HepG2 (cell line): ENCODE results near the gene DNM3. TPM values are rescaled to one million over a fixed set of nuclear protein-coding genes. Genes with fewer than 3 reads are reported as not detected.

Experiments used
- ATAC-seq: fragments of 200-7000 bp; cut with Tn5 transposase; 3 replicates; pipeline ENCODE4 v1.9.1; 2020; ENCODE audit warnings: mild to moderate bottlenecking, moderate library complexity
- BruUV-seq: library from RNA; stranded (reverse); fragments of 400-500 nt; replicated peaks from 2 replicates; lab custom pipeline; 2021; lab: Mats Ljungman, UMichigan
- CTCF ChIA-PET: fragments of 300-600 bp; formaldehyde crosslinking; extraction: SDS; loops from one replicate; lab custom pipeline; 2021; ENCODE audit warnings: low total read pairs, inconsistent platforms, low intra/inter-chr PET ratio; lab: Yijun Ruan, JAX
- POLR2A ChIA-PET: fragments of 350-600 bp; sonication (Branson Sonifier 250); formaldehyde crosslinking; loops from one replicate; lab custom pipeline; 2020; ENCODE audit warnings: antibody characterized with exemption, inconsistent platforms; lab: Yijun Ruan, JAX
- DNase-seq: peaks from one replicate; pipeline ENCODE4 v3.0.0-alpha.2; 2015; ENCODE audit warnings: low spot score
- FAIRE-seq: peaks from 3 replicates; lab custom pipeline; 2011; peaks lifted over from hg19 to GRCh38; lab: Jason Lieb, UNC
- H2AFZ ChIP-seq: one replicate; pipeline ENCODE4 v1.6.1; 2011; ENCODE audit warnings: low read length, inconsistent platforms
- H3K27ac ChIP-seq: fragments of 300-600 bp; 3 replicates; pipeline ENCODE4 v1.8.0; 2011; ENCODE audit warnings: mixed run types, mild to moderate bottlenecking, mixed read lengths, low read length, inconsistent platforms; ENCODE audit not compliant: insufficient read depth; ENCODE audit errors: extremely low read length
- H3K27me3 ChIP-seq, 2 experiments: fragments of 200-600 bp in 1 of 2; 2 replicates in 1 of 2; 3 replicates in 1 of 2; pipeline versions ENCODE4 v1.6.0 to v1.8.0; 2011; ENCODE audit warnings: low read length in 2 of 2, mild to moderate bottlenecking in 2 of 2, moderate library complexity in 2 of 2, inconsistent platforms in 1 of 2; ENCODE audit not compliant: insufficient read depth in 2 of 2, control insufficient read depth in 1 of 2
- H3K36me3 ChIP-seq, 2 experiments: fragments of 200-600 bp in 1 of 2; replicated peaks in 1 of 2; 2 replicates in 1 of 2; 3 replicates in 1 of 2; pipeline versions ENCODE4 v1.5.1 to v1.8.0; 2011; ENCODE audit warnings: low read length in 2 of 2, inconsistent platforms in 1 of 2; ENCODE audit not compliant: insufficient read depth in 2 of 2, control insufficient read depth in 1 of 2
- H3K4me1 ChIP-seq: 2 replicates; pipeline ENCODE4 v1.5.1; 2012; ENCODE audit warnings: low read length, inconsistent platforms; ENCODE audit not compliant: insufficient read depth
- H3K4me2 ChIP-seq: 2 replicates; pipeline ENCODE4 v1.6.0; 2011; ENCODE audit warnings: low read depth, low read length, inconsistent platforms
- H3K4me3 ChIP-seq, 3 experiments: fragments of 200-600 bp in 1 of 3; sonication (generic), shearing (Covaris generic) in 1 of 3; replicated peaks in 1 of 3; 2 replicates each; pipeline ENCODE4 v1.5.1; 2011 to 2016; ENCODE audit warnings: low read length in 3 of 3, inconsistent platforms in 2 of 3, low read depth in 2 of 3, mild to moderate bottlenecking in 2 of 3, control low read depth in 1 of 3, mixed read lengths in 1 of 3; ENCODE audit not compliant: insufficient read depth in 1 of 3
- H3K79me2 ChIP-seq: one replicate; pipeline ENCODE4 v1.6.1; 2011; ENCODE audit warnings: low read length, inconsistent platforms; ENCODE audit not compliant: insufficient read depth
- H3K9ac ChIP-seq: 2 replicates; pipeline ENCODE4 v1.6.0; 2011; ENCODE audit warnings: mild to moderate bottlenecking, low read depth, low read length, inconsistent platforms; ENCODE audit not compliant: insufficient read depth
- H3K9me3 ChIP-seq: 2 replicates; pipeline ENCODE4 v1.5.1; 2012; ENCODE audit warnings: mild to moderate bottlenecking, low read length
- H4K20me1 ChIP-seq: 2 replicates; pipeline ENCODE4 v1.6.0; 2011; ENCODE audit warnings: inconsistent platforms, mild to moderate bottlenecking, low read length, moderate library complexity; ENCODE audit not compliant: insufficient read depth
- ARHGAP35 ChIP-seq: sonication (generic); formaldehyde crosslinking; IDR thresholded peaks from 2 replicates; pipeline ENCODE4 v1.9.0; 2022; ENCODE audit warnings: mild to moderate bottlenecking, inconsistent platforms, moderate library complexity, missing genetic modification reagents, borderline replicate concordance
- HDAC6 ChIP-seq: fragments of 200-600 bp; sonication (generic); IDR thresholded peaks from 2 replicates; pipeline ENCODE4 v1.7.0; 2017; ENCODE audit warnings: mild to moderate bottlenecking, antibody characterized with exemption, low read length, low read depth
- ISL2 ChIP-seq: sonication (generic); formaldehyde crosslinking; IDR thresholded peaks from 2 replicates; pipeline ENCODE4 v1.5.0; 2020; ENCODE audit warnings: missing genetic modification reagents
- PHF20 ChIP-seq: sonication (generic); formaldehyde crosslinking; IDR thresholded peaks from 2 replicates; pipeline ENCODE4 v1.5.0; 2020; ENCODE audit warnings: mild to moderate bottlenecking, missing genetic modification reagents
- RORA ChIP-seq: sonication (generic); formaldehyde crosslinking; IDR thresholded peaks from 2 replicates; pipeline ENCODE4 v1.5.0; 2020; ENCODE audit warnings: mild to moderate bottlenecking, missing genetic modification reagents, moderate library complexity
- THAP11 ChIP-seq: IDR thresholded peaks from 2 replicates; pipeline ENCODE4 v1.6.1; 2016; ENCODE audit warnings: missing biosample characterization, missing genetic modification reagents
- YEATS2 ChIP-seq: sonication (generic); formaldehyde crosslinking; IDR thresholded peaks from 2 replicates; pipeline ENCODE4 v1.4.0; 2020; ENCODE audit warnings: missing genetic modification reagents, borderline replicate concordance
- ZFP36L1 ChIP-seq: sonication (generic); formaldehyde crosslinking; IDR thresholded peaks from 2 replicates; pipeline ENCODE4 v1.8.0; 2022; ENCODE audit warnings: mild to moderate bottlenecking, missing genetic modification reagents, moderate library complexity
- ZNF12 ChIP-seq: sonication (generic); formaldehyde crosslinking; IDR thresholded peaks from 2 replicates; pipeline ENCODE4 v1.5.0; 2020; ENCODE audit warnings: missing genetic modification reagents
- ZNF232 ChIP-seq: sonication (generic); formaldehyde crosslinking; IDR thresholded peaks from 2 replicates; pipeline ENCODE4 v1.4.0; 2020; ENCODE audit warnings: missing genetic modification reagents, borderline replicate concordance
- ZNF484 ChIP-seq: sonication (generic); formaldehyde crosslinking; IDR thresholded peaks from 2 replicates; pipeline ENCODE4 v1.5.1; 2020; ENCODE audit warnings: mild to moderate bottlenecking, low read depth, missing genetic modification reagents, borderline replicate concordance
- ZNF878 ChIP-seq: sonication (generic); formaldehyde crosslinking; IDR thresholded peaks from 2 replicates; pipeline ENCODE4 v1.8.1; 2023; ENCODE audit warnings: mild to moderate bottlenecking, missing genetic modification reagents, moderate library complexity
- WGBS: methylation state at CpG from one replicate; pipeline ENCODE4 v1.1.6; 2017; ENCODE audit warnings: low lambda C conversion rate; 5-methylcytosine and 5-hydroxymethylcytosine counted together
- in situ Hi-C: cut with HindIII; loops from 2 replicates; pipeline ENCODE4 v1.10.0; 2017; ENCODE audit warnings: low pct_unique_long_range_greater_than_20kb; ENCODE audit not compliant: extremely low pct_ligation_motif_present
- intact Hi-C: fragments of 100-400 bp; cut with micrococcal nuclease; formaldehyde crosslinking; loops from one replicate; pipeline ENCODE4 v1.10.0; 2022; ENCODE audit not compliant: unreplicated experiment
- polyA plus RNA-seq, 8 experiments: library from polyadenylated mRNA; depleted of rRNA in 3 of 8; stranded (reverse) in 7 of 8; unstranded in 1 of 8; fragments of >200 nt; fragmentation: Illumina TruSeq in 4 of 8; extraction: Trizol in 4 of 8; gene quantifications; 2 replicates each; pipeline versions ENCODE4 v1.2.1 to v1.2.3, GENCODE V29; 2011 to 2016; ENCODE audit warnings: low read depth in 4 of 8, missing spikeins in 1 of 8, mixed read lengths in 1 of 8; ENCODE audit not compliant: insufficient read depth in 1 of 8
- total RNA-seq, 5 experiments: library from RNA; depleted of rRNA; stranded (reverse); fragments of >200 nt; fragmentation: Illumina TruSeq; extraction: Trizol; gene quantifications; 2 replicates each; pipeline ENCODE4 v1.2.3, GENCODE V29; 2016; ENCODE audit warnings: low read depth in 1 of 5
- TF ChIP-seq, protein P1 (sequence below): sonication (generic); formaldehyde crosslinking; IDR thresholded peaks from 2 replicates; pipeline ENCODE4 v1.5.0; 2020; ENCODE audit warnings: missing genetic modification reagents, mild to moderate bottlenecking, borderline replicate concordance
- TF ChIP-seq, protein P2 (sequence below): sonication (generic); formaldehyde crosslinking; IDR thresholded peaks from 2 replicates; pipeline ENCODE4 v1.8.0; 2022; ENCODE audit warnings: missing genetic modification reagents, mild to moderate bottlenecking, moderate library complexity, borderline replicate concordance
- TF ChIP-seq, protein P3 (sequence below): IDR thresholded peaks from 2 replicates; pipeline ENCODE4 v1.6.1; 2016; ENCODE audit warnings: mild to moderate bottlenecking, missing biosample characterization, missing genetic modification reagents
- TF ChIP-seq, protein P4 (sequence below): sonication (generic); formaldehyde crosslinking; IDR thresholded peaks from 2 replicates; pipeline ENCODE4 v1.5.0; 2020; ENCODE audit warnings: missing genetic modification reagents, mild to moderate bottlenecking, borderline replicate concordance

DNM3 gene
- total and polyA plus RNA-seq, 2 of the 13 experiments (the other 11 are each of a cell fraction or from before 2014, with no cell fraction given), result 0.05 TPM; not detected in 1

DNA sequence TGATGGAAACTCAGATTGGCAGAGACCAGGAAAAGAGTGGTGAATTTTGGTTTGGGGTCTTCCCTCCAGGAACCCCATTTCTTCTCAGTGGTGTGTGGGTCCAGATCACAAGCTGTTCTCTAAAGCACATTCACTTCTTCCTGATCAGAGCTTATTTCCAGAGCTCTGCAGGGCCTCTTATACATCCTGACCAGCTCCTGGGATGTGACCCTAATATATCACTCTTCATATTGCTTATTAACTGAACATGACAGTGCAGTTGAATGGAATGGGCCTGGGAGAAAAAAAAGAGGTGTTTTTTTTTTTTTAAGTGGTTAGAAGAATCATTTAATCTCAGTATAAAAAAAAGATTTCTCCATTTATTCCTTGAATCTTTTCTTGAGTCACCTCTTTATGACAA lies 29.6 kb upstream of the DNM3 start:
- no peak for DNase-seq
- TF ChIP-seq THAP11 (no peak), ZNF12 (no peak), PHF20 (CRISPR knock-in tag) (no peak), YEATS2 (no peak)
- H3K4me2 ChIP-seq, result no peak overlapping the region
- intact Hi-C loops (no loop called here), in situ Hi-C loops (no loop called here)
- H2AFZ ChIP-seq, result no peak overlapping the region
- H3K9ac ChIP-seq, result no peak overlapping the region
- FAIRE-seq, result no peak
- no peaks in the 10 kb centered on the region for H3K79me2 ChIP-seq
- H3K36me3 ChIP-seq, result no peaks in the 10 kb centered on the region
- ATAC-seq, result no peak
- no peaks in the 10 kb centered on the region for H3K9me3 ChIP-seq
- no peaks in the 10 kb centered on the region for H4K20me1 ChIP-seq
- no peak overlapping the region for H3K4me3 ChIP-seq
- no peak overlapping the region for H3K27ac ChIP-seq
- ChIA-PET CTCF (no interaction called here), POLR2A (no interaction called here)
- no peaks in the 10 kb centered on the region for H3K4me1 ChIP-seq
- no peaks in the 10 kb centered on the region for H3K27me3 ChIP-seq
- BruUV-seq, result no TSS peak

DNA sequence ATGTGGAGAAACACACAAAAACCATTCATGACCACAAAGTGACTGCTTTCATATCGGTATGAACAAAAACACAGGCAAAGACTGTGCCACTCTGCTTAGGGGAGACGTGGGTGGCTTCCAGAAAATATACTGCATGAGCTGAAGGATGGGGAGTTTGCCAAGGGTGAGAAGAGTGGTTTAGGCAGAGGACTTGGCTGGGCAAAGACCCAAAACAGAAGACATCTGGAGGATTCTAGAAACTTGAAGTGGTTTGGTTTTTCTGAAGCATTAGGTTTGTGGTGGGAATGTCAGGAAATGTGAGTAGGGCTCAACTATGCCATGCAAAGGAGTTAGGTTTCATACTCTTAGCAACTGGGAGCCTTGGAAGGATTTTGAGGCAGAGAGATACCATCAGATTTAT lies 26.6 kb upstream of the DNM3 start:
- FAIRE-seq, result no peak
- no peak overlapping the region for H3K9ac ChIP-seq
- no peak overlapping the region for H3K4me3 ChIP-seq
- H2AFZ ChIP-seq, result no peak overlapping the region
- H3K9me3 ChIP-seq, result no peaks in the 10 kb centered on the region
- no TSS peak for BruUV-seq
- ChIA-PET CTCF (no interaction called here), POLR2A (no interaction called here)
- H4K20me1 ChIP-seq, result no peaks in the 10 kb centered on the region
- in situ Hi-C loops, result no loop called here
- 25% methylated on average over 2 of the region's 2 CpGs for WGBS
- no peak for DNase-seq
- H3K4me2 ChIP-seq, result no peak overlapping the region
- intact Hi-C loops, result no loop called here
- H3K27me3 ChIP-seq, result no peaks in the 10 kb centered on the region; a peak in 1 of 5 replicates
- H3K27ac ChIP-seq, result no peak overlapping the region
- ATAC-seq, result no peak
- peaks cover 11% of the 10 kb centered on the region; the same call in 1 of the 2 replicates for H3K4me1 ChIP-seq
- no peaks in the 10 kb centered on the region for H3K79me2 ChIP-seq
- no peaks in the 10 kb centered on the region for H3K36me3 ChIP-seq
- TF ChIP-seq, protein P1, sequence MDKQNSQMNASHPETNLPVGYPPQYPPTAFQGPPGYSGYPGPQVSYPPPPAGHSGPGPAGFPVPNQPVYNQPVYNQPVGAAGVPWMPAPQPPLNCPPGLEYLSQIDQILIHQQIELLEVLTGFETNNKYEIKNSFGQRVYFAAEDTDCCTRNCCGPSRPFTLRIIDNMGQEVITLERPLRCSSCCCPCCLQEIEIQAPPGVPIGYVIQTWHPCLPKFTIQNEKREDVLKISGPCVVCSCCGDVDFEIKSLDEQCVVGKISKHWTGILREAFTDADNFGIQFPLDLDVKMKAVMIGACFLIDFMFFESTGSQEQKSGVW (CRISPR knock-in tag), result no peak
- TF ChIP-seq ZNF232 (CRISPR knock-in tag) (no peak), ZNF484 (no peak), RORA (no peak), ARHGAP35 (CRISPR knock-in tag) (no peak), ISL2 (CRISPR knock-in tag) (no peak), HDAC6 (no peak), ZFP36L1 (CRISPR knock-in tag) (no peak), ZNF878 (no peak)
- TF ChIP-seq, protein P2, sequence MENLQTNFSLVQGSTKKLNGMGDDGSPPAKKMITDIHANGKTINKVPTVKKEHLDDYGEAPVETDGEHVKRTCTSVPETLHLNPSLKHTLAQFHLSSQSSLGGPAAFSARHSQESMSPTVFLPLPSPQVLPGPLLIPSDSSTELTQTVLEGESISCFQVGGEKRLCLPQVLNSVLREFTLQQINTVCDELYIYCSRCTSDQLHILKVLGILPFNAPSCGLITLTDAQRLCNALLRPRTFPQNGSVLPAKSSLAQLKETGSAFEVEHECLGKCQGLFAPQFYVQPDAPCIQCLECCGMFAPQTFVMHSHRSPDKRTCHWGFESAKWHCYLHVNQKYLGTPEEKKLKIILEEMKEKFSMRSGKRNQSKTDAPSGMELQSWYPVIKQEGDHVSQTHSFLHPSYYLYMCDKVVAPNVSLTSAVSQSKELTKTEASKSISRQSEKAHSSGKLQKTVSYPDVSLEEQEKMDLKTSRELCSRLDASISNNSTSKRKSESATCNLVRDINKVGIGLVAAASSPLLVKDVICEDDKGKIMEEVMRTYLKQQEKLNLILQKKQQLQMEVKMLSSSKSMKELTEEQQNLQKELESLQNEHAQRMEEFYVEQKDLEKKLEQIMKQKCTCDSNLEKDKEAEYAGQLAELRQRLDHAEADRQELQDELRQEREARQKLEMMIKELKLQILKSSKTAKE, result no peak
- TF ChIP-seq, protein P3, sequence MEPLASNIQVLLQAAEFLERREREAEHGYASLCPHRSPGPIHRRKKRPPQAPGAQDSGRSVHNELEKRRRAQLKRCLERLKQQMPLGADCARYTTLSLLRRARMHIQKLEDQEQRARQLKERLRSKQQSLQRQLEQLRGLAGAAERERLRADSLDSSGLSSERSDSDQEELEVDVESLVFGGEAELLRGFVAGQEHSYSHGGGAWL (CRISPR knock-in tag), result no peak
- TF ChIP-seq, protein P4, sequence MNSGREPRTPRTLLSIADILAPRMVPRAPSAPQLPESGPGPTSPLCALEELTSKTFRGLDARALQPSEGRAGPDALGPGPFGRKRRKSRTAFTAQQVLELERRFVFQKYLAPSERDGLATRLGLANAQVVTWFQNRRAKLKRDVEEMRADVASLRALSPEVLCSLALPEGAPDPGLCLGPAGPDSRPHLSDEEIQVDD, result no peak
